Neural cell (in vitro differentiated cells): ENCODE data around the gene PHPT1. TPM values are rescaled to one million over a fixed set of nuclear protein-coding genes. Genes with fewer than 3 reads are reported as not detected.

Experiments
- H2AFZ ChIP-seq: fragments of 200-600, 300-800 bp; sonication (generic), shearing (Covaris generic); 2 replicates; pipeline ENCODE4 v1.6.0; 2014; ENCODE audit warnings: low read depth, mild to moderate bottlenecking, antibody characterized with exemption, low read length, moderate library complexity
- H3F3A ChIP-seq: fragments of 200-600 bp; shearing (Covaris generic); 2 replicates; pipeline ENCODE4 v1.6.1; 2016; ENCODE audit warnings: mild to moderate bottlenecking, moderate library complexity, mixed read lengths, antibody characterized with exemption, low read length; ENCODE audit not compliant: insufficient read depth, poor library complexity, severe bottlenecking
- H3K27ac ChIP-seq: fragments of 200-600, 300-800 bp; sonication (generic), shearing (Covaris generic); 2 replicates; pipeline ENCODE4 v1.5.1; 2014; ENCODE audit warnings: mild to moderate bottlenecking, low read length, moderate library complexity
- H3K27me3 ChIP-seq: fragments of 300-800, 200-600 bp; sonication (generic), shearing (Covaris generic); 2 replicates; pipeline ENCODE4 v1.6.0; 2014; ENCODE audit warnings: mild to moderate bottlenecking, low read depth, low read length, moderate library complexity; ENCODE audit not compliant: insufficient read depth
- H3K36me3 ChIP-seq: fragments of 300-800, 200-600 bp; sonication (generic), shearing (Covaris generic); 2 replicates; pipeline ENCODE4 v1.5.1; 2014; ENCODE audit warnings: mild to moderate bottlenecking, antibody characterized with exemption, low read length, moderate library complexity; ENCODE audit not compliant: insufficient read depth
- H3K4me2 ChIP-seq: fragments of 300-800, 200-600 bp; sonication (generic), shearing (Covaris generic); 2 replicates; pipeline ENCODE4 v1.6.0; 2014; ENCODE audit warnings: mild to moderate bottlenecking, low read length
- H3K4me3 ChIP-seq: fragments of 300-800, 200-600 bp; sonication (generic), shearing (Covaris generic); 2 replicates; pipeline ENCODE4 v1.5.1; 2014; ENCODE audit warnings: mild to moderate bottlenecking, low read length, moderate library complexity
- H3K79me2 ChIP-seq: fragments of 200-600 bp; shearing (Covaris generic); replicated peaks from 2 replicates; pipeline ENCODE4 v1.6.0; 2014; ENCODE audit warnings: mild to moderate bottlenecking, low read length, moderate library complexity; ENCODE audit not compliant: insufficient read depth
- H3K9ac ChIP-seq: fragments of 300-800, 200-600 bp; sonication (generic), shearing (Covaris generic); 2 replicates; pipeline ENCODE4 v1.6.1; 2016; ENCODE audit warnings: mild to moderate bottlenecking, low read length, mixed read lengths
- H3K9me2 ChIP-seq: fragments of 200-600 bp; shearing (Covaris generic); 2 replicates; pipeline ENCODE4 v1.6.1; 2016; ENCODE audit warnings: mild to moderate bottlenecking, low read length, mixed read lengths; ENCODE audit not compliant: insufficient read depth
- H3K9me3 ChIP-seq: fragments of 200-600, 300-800 bp; sonication (generic), shearing (Covaris generic); 2 replicates; pipeline ENCODE4 v1.6.1; 2016; ENCODE audit warnings: mild to moderate bottlenecking, mixed run types, low read length, moderate library complexity, mixed read lengths
- H4K20me1 ChIP-seq: fragments of 200-600 bp; shearing (Covaris generic); 2 replicates; pipeline ENCODE4 v1.6.1; 2016; ENCODE audit warnings: mild to moderate bottlenecking, mixed run types; ENCODE audit not compliant: insufficient read depth
- CTCF ChIP-seq: fragments of 450-650 bp; IDR thresholded peaks from 2 replicates; pipeline ENCODE4 v1.5.1; 2014; ENCODE audit warnings: antibody characterized with exemption, mild to moderate bottlenecking, moderate library complexity; ENCODE audit not compliant: poor library complexity, severe bottlenecking
- EP300 ChIP-seq: fragments of 450-650 bp; conservative IDR thresholded peaks from 2 replicates; pipeline ENCODE4 v1.6.1; 2014; ENCODE audit warnings: antibody characterized with exemption, mild to moderate bottlenecking, moderate library complexity; ENCODE audit not compliant: poor library complexity, severe bottlenecking
- MXI1 ChIP-seq: fragments of 450-650 bp; conservative IDR thresholded peaks from 2 replicates; pipeline ENCODE4 v1.6.1; 2014; ENCODE audit warnings: antibody characterized with exemption, mild to moderate bottlenecking; ENCODE audit not compliant: poor library complexity, severe bottlenecking
- POLR2AphosphoS5 ChIP-seq: IDR thresholded peaks from 2 replicates; pipeline ENCODE4 v1.6.1; 2012
- RAD21 ChIP-seq: fragments of 450-650 bp; conservative IDR thresholded peaks from 2 replicates; pipeline ENCODE4 v1.6.1; 2014; ENCODE audit warnings: antibody characterized with exemption, mild to moderate bottlenecking, moderate library complexity
- SMC3 ChIP-seq: fragments of 450-650 bp; conservative IDR thresholded peaks from 2 replicates; pipeline ENCODE4 v1.6.1; 2014; ENCODE audit warnings: antibody characterized with exemption, mild to moderate bottlenecking, moderate library complexity; ENCODE audit not compliant: poor library complexity
- TAF1 ChIP-seq: IDR thresholded peaks from 2 replicates; pipeline ENCODE4 v1.6.1; 2012; ENCODE audit warnings: low read depth
- polyA plus RNA-seq: library from polyadenylated mRNA; depleted of rRNA; stranded (reverse); fragments of >200 nt; gene quantifications from 2 replicates; pipeline ENCODE4 v1.2.3, GENCODE V29; 2014
- TF ChIP-seq, protein P1 (sequence below): IDR thresholded peaks from 2 replicates; pipeline ENCODE4 v1.6.1; 2012; ENCODE audit warnings: borderline replicate concordance

PHPT1 gene
- polyA plus RNA-seq, 1 donor from 2014 or later, result 279 TPM

- Histone ChIP-seq H3K4me2 (no peak overlapping the region), H3K4me3 (no peak overlapping the region), H3F3A (no peaks in the 10 kb centered on the region), H3K9me2 (no peaks in the 10 kb centered on the region), H3K79me2 (peaks cover 4% of the 10 kb centered on the region), H2AFZ (no peak overlapping the region), H3K27ac (no peak overlapping the region), H3K36me3 (no peaks in the 10 kb centered on the region), H3K9me3 (no peaks in the 10 kb centered on the region), H3K9ac (no peak overlapping the region), H4K20me1 (no peaks in the 10 kb centered on the region), H3K27me3 (no peaks in the 10 kb centered on the region)
- no peak for TF ChIP-seq SMC3
- TF ChIP-seq POLR2AphosphoS5, result no peak
- TF ChIP-seq RAD21, result no peak
- TF ChIP-seq, protein P1, sequence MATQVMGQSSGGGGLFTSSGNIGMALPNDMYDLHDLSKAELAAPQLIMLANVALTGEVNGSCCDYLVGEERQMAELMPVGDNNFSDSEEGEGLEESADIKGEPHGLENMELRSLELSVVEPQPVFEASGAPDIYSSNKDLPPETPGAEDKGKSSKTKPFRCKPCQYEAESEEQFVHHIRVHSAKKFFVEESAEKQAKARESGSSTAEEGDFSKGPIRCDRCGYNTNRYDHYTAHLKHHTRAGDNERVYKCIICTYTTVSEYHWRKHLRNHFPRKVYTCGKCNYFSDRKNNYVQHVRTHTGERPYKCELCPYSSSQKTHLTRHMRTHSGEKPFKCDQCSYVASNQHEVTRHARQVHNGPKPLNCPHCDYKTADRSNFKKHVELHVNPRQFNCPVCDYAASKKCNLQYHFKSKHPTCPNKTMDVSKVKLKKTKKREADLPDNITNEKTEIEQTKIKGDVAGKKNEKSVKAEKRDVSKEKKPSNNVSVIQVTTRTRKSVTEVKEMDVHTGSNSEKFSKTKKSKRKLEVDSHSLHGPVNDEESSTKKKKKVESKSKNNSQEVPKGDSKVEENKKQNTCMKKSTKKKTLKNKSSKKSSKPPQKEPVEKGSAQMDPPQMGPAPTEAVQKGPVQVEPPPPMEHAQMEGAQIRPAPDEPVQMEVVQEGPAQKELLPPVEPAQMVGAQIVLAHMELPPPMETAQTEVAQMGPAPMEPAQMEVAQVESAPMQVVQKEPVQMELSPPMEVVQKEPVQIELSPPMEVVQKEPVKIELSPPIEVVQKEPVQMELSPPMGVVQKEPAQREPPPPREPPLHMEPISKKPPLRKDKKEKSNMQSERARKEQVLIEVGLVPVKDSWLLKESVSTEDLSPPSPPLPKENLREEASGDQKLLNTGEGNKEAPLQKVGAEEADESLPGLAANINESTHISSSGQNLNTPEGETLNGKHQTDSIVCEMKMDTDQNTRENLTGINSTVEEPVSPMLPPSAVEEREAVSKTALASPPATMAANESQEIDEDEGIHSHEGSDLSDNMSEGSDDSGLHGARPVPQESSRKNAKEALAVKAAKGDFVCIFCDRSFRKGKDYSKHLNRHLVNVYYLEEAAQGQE, result no peak
Observed at GRCh38 chr9:136803551-136804508, 45.4 kb upstream of the PHPT1 start.

DNA sequence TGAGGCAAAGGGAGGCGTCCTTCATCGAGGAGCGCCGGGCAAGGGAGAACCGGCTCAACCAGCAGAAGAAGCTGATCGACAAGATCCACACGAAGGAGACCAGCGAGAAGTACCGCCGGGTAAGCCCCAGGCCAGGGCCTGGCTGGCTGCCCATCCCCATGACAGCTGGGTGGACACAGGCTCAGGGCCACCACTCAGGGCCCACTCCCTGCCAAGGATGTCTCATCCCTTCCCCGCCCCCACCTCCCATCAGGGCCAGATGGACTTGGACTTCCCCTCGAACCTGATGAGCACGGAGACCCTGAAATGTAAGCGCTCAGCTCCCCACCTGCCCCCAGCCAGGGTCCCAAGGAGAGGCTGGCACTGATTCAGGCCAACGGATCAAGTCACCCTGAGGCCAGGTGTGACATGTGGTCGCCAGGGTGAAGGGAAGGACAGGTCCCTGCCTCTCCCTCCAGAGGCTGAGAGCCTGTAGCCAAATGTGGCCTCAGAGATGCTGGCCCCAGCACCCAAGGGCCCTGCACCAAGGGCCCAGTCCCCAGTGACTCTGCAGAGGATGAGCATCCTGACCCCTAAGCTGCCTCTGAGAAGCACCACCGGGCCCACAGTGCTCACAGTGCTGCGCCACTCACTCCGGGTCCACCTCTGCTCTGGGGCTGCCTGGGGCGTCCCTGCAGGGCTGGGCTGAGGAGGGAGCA is 44.6 kb upstream of the PHPT1 start:
- no peaks in the 10 kb centered on the region for H4K20me1 ChIP-seq
- H3K4me2 ChIP-seq, result no peak overlapping the region
- H3K36me3 ChIP-seq, result no peaks in the 10 kb centered on the region
- no peaks in the 10 kb centered on the region for H3K9me2 ChIP-seq
- TF ChIP-seq POLR2AphosphoS5 (no peak), SMC3 (no peak), RAD21 (no peak), CTCF (no peak), TAF1 (no peak), MXI1 (no peak), EP300 (no peak)
- TF ChIP-seq, protein P1, result no peak
- H3K79me2 ChIP-seq, result peaks cover 12% of the 10 kb centered on the region
- H3K4me3 ChIP-seq, result no peak overlapping the region
- H3K27ac ChIP-seq, result no peak overlapping the region
- H3K9me3 ChIP-seq, result no peaks in the 10 kb centered on the region
- H3K27me3 ChIP-seq, result no peaks in the 10 kb centered on the region
- no peak overlapping the region for H3K9ac ChIP-seq
- H2AFZ ChIP-seq, result no peak overlapping the region
- no peaks in the 10 kb centered on the region for H3F3A ChIP-seq
